Measurements from ENCODE around the gene PLEKHG1.

- TF ChIP-seq CTCF (IDR thresholded peaks at IDR 0.05) (no peak), POLR2A (IDR thresholded peaks at IDR 0.05) (no peak)
Measured at GRCh38 chr6:150560884-150561219, 38.8 kb upstream of the PLEKHG1 start.

Data from right lobe of liver (tissue), 4 donors.